HG03159 (cell line): ENCODE measurements around the gene HTR1B.
A peak's percentile ranks its signal among the peaks of the same experiment; 100 is the strongest.

Experiments
- ATAC-seq: cut with Tn5 transposase; IDR thresholded peaks from one replicate; pipeline ENCODE4 v1.9.1; 2021; ENCODE audit warnings: mild to moderate bottlenecking, moderate library complexity; ENCODE audit not compliant: unreplicated experiment

Gene HTR1B

GRCh38 chr6:77456531-77457248 is 6.6 kb downstream of the HTR1B start:
- no peak for ATAC-seq

DNA sequence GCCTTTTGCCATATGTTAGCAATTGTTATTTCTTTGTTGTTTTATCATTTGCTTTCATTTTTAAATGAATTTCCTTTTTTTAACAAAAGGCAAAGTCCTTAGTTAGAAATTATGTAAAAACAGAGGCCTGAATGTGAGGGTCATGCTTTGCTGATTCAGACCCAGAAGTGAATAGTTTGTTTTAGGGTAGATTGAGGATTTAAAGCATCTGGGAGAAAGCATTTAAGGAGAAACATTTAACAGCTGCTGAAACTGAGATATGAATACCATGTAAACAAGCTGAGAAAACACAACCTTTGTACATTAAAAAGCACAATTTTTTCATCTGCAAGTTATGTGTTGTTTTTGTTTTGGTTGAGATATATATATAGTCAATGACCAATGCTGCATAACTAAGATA is 8.0 kb downstream of the HTR1B start:
- no peak for ATAC-seq

- ATAC-seq = no peak
Observed at GRCh38 chr6:77454386-77454785, 8.9 kb downstream of the HTR1B start.

DNA sequence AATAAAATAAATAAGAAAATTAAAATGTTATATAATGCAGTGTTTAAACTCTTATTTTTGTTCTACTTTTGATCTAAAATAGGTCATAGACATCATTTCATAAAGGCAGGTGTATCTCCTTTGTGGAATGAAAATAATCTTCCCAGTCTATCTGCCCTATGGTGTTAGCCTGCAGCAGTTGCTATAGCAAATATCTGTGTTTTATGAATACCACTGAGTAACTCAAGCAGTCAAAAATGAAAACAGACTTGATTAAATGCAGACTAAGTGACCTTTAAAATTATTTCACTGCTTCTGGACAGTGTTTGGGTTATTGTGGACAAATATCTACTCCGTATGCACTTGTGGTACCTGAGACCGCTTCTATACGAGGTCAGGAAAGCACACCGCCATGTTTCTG is 11.8 kb downstream of the HTR1B start:
- ATAC-seq = no peak

DNA sequence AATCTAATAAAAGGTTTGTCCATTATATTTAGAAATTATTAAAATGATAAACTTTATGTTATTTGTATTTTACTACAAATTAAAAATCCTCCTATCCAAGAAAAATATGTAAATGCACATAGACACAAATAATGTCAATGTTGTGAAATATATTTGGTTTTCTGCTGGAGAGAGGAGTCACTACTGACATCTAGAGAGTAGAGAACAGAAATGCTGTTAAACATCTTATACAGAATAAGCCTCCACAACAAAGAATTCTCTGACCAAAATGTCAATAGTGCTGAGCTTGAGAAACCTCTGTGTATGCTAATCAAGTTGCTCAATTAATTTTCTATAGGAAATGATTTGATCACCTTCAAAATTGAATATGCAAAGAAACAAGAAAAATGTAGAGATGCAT is 12.4 kb downstream of the HTR1B start:
- ATAC-seq = no peak

DNA sequence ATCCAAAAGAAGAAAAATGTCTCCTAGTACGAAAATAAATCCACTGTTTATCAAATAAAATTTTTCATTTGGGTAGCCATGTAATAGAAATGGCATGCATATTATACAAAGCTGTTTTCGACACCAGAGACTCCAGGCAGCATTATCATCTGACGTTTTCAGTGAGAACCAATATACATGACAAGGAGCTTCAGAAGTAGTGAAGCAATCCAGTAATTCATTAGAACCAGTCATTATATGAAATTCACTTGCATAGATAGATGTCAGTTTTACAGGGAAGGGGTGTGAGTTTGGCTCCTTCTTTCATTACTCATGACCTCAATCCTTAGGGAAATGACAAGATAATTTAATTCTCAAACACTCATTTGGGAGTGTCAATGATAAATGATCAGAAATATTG is 14.7 kb downstream of the HTR1B start:
- ATAC-seq = no peak

- ATAC-seq = no peak
Observed at GRCh38 chr6:77447254-77447653, 16.0 kb downstream of the HTR1B start.

DNA sequence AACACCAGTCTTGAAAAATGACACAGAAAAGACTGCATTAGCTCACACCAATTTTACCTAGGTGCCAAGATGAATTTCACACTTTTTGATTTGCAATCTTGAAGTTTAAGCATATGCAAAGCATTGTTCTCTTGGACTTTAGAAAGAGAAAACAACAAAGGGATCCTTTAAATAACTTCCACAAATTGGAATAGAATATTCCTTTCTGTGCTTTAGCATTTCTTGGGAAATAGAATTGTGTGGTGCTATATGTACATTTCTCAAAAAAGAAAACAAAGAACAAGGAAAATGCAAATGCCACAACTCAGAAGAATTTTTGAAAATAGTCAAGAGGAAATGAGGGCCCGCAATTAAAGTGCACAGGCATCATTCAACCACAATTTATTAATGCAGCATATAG is 17.0 kb downstream of the HTR1B start:
- no peak for ATAC-seq

GRCh38 chr6:77445214-77445613 is 18.1 kb downstream of the HTR1B start:
- no peak for ATAC-seq

GRCh38 chr6:77440206-77440976 is 22.9 kb downstream of the HTR1B start:
- no peak for ATAC-seq

DNA sequence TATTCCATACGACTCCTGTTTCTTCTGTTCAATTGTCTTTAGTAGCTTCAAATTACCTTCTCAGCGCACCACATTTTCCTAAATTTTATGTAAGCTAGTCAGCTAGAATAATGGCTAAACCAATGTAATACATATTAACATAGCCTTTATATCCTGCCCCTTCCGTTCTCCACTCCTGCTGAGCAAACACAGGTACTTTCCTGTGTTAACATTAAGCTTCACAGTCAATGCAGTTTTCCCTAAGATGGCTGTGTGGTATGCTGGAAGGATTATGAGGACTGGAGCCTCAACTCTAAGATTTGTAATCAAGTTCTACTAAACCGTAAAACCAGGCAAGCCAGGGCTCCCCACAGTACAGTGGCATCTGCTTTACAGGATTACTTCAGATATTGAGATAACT is 29.4 kb downstream of the HTR1B start:
- no peak for ATAC-seq

DNA sequence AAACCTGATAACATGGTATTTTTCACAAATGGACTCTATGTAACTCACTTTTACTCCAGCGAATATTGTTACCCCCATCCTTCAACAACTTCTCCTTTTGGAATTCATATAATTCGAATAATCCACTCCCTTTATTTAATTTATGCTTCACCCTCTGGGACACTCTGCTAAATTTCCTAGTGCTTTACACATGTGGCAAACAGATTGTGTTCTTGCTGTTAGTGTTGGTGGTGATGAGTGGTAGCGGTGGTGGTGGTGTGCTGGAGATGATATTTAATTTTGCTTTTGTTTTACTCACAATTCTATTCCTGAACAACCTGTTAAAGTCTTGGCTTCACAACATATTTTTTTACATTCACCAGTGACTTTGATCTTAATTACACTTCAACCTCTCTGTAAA is 32.8 kb downstream of the HTR1B start:
- ATAC-seq = no peak

DNA sequence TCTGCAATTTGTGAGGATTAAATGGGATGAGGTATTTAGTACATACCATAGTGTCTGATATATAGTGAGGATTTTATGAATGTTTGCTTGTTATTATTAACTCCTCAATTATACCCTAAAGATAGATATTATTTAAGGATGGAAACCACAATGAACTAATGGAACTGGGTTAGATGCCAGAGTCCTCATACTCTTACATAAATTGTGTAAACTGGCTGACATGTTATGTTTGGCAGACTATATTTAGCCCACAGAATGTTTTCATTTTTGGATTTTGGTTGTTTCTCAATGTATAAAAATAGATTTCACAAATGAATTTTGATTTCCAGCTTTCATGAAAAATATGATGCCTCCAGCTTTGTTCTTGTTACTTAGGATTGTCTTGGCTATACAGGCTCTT is 37.6 kb downstream of the HTR1B start:
- ATAC-seq = no peak

- no peak for ATAC-seq
Observed at GRCh38 chr6:77425216-77425615, 38.1 kb downstream of the HTR1B start.

GRCh38 chr6:77424761-77425160 is 38.5 kb downstream of the HTR1B start:
- no peak for ATAC-seq

- no peak for ATAC-seq
Observed at GRCh38 chr6:77416839-77417238, 46.5 kb downstream of the HTR1B start.

- ATAC-seq = peak; percentile 71
Observed at GRCh38 chr6:77415706-77416105, 47.6 kb downstream of the HTR1B start.
